K562 (cell line): Measurements from ENCODE around the gene HSD17B10. TPM values are rescaled to one million over a fixed set of nuclear protein-coding genes. Genes with fewer than 3 reads are reported as not detected.

Source experiments
- ATAC-seq: fragments of 200-7000 bp; cut with Tn5 transposase; 3 replicates; pipeline ENCODE4 v1.9.1; 2020; ENCODE audit warnings: moderate library complexity
- BruUV-seq: library from RNA; stranded (reverse); fragments of 400-500 nt; replicated peaks from 2 replicates; lab custom pipeline; 2021; lab: Mats Ljungman, UMichigan
- CTCF ChIA-PET: fragments of 300-600 bp; formaldehyde crosslinking; extraction: SDS; loops from one replicate; lab custom pipeline; 2021; ENCODE audit warnings: low intra/inter-chr PET ratio; lab: Yijun Ruan, JAX
- POLR2A ChIA-PET: fragments of 300-600, 350-650 bp; sonication (Branson Sonifier 250); formaldehyde crosslinking; extraction: SDS; loops from one replicate; lab custom pipeline; 2021; ENCODE audit warnings: antibody characterized with exemption, inconsistent platforms; lab: Yijun Ruan, JAX
- DNase-seq, 4 experiments: peaks; one replicate each; pipeline versions ENCODE4 v3.0.0 to v3.0.0-alpha.2; 2011 to 2018; ENCODE audit warnings: low spot score in 3 of 4, mixed read lengths in 3 of 4; ENCODE audit errors: extremely low read depth in 1 of 4
- FAIRE-seq: peaks from 2 replicates; lab custom pipeline; 2011; peaks lifted over from hg19 to GRCh38; lab: Jason Lieb, UNC
- H2AFZ ChIP-seq: 2 replicates; pipeline ENCODE4 v1.6.0; 2011; ENCODE audit warnings: low read depth, low read length, control low read depth, inconsistent platforms
- H3K27ac ChIP-seq: fragments of 200-600 bp; 3 replicates; pipeline ENCODE4 v1.8.0; 2011; ENCODE audit warnings: low read depth, mild to moderate bottlenecking, control low read depth, inconsistent platforms, low read length, moderate library complexity, mixed read lengths; ENCODE audit errors: extremely low read depth
- H3K27me3 ChIP-seq, 2 experiments: fragments of 300-600 bp in 1 of 2; 2 replicates in 1 of 2; 3 replicates in 1 of 2; pipeline versions ENCODE4 v1.6.0 to v1.8.0; 2011; ENCODE audit warnings: inconsistent platforms in 2 of 2, low read length in 2 of 2, mild to moderate bottlenecking in 1 of 2, mixed read lengths in 1 of 2, moderate library complexity in 1 of 2; ENCODE audit not compliant: control insufficient read depth in 2 of 2, insufficient read depth in 2 of 2
- H3K36me3 ChIP-seq: fragments of 300-600 bp; 3 replicates; pipeline ENCODE4 v1.8.0; 2011; ENCODE audit warnings: mild to moderate bottlenecking, low read length, inconsistent platforms; ENCODE audit not compliant: control insufficient read depth, insufficient read depth
- H3K4me1 ChIP-seq, 2 experiments: fragments of 200-600 bp in 1 of 2; replicated peaks in 1 of 2; 2 replicates in 1 of 2; 3 replicates in 1 of 2; pipeline versions ENCODE4 v1.5.1 to v1.8.0; 2011; ENCODE audit warnings: inconsistent platforms in 2 of 2, low read length in 2 of 2, mild to moderate bottlenecking in 1 of 2, mixed read lengths in 1 of 2, moderate library complexity in 1 of 2; ENCODE audit not compliant: control insufficient read depth in 2 of 2, insufficient read depth in 2 of 2
- H3K4me2 ChIP-seq: 2 replicates; pipeline ENCODE4 v1.6.1; 2011; ENCODE audit warnings: low read length, control low read depth, inconsistent platforms, mixed read lengths; ENCODE audit not compliant: insufficient read depth
- H3K4me3 ChIP-seq: fragments of 200-600 bp; sonication (generic), shearing (Covaris generic); 2 replicates; pipeline ENCODE4 v1.5.1; 2016; ENCODE audit warnings: control low read depth, inconsistent platforms
- H3K79me2 ChIP-seq: fragments of 200-600 bp; 3 replicates; pipeline ENCODE4 v1.8.0; 2011; ENCODE audit warnings: low read length, inconsistent platforms; ENCODE audit not compliant: control insufficient read depth, insufficient read depth
- H3K9ac ChIP-seq, 2 experiments: 2 replicates each; pipeline versions ENCODE4 v1.6.0 to v1.6.1; 2011; ENCODE audit warnings: low read depth in 2 of 2, low read length in 2 of 2, control low read depth in 1 of 2, inconsistent platforms in 1 of 2, mild to moderate bottlenecking in 1 of 2, mixed read lengths in 1 of 2; ENCODE audit not compliant: insufficient read depth in 1 of 2
- H3K9me1 ChIP-seq: one replicate; pipeline ENCODE4 v1.6.0; 2011; ENCODE audit warnings: inconsistent platforms, mild to moderate bottlenecking, low read length, moderate library complexity; ENCODE audit not compliant: control insufficient read depth, insufficient read depth
- H3K9me3 ChIP-seq: replicated peaks from 2 replicates; pipeline ENCODE4 v1.5.1; 2011; ENCODE audit warnings: low read depth, low read length, inconsistent platforms; ENCODE audit not compliant: control insufficient read depth, insufficient read depth
- H4K20me1 ChIP-seq: replicated peaks from 2 replicates; pipeline ENCODE4 v1.6.1; 2011; ENCODE audit warnings: low read length, inconsistent platforms, mixed read lengths; ENCODE audit not compliant: control insufficient read depth, insufficient read depth
- CBX1 ChIP-seq: sonication (generic); IDR thresholded peaks from 2 replicates; pipeline ENCODE4 v1.6.1; 2016; ENCODE audit warnings: antibody characterized with exemption, low read depth, mild to moderate bottlenecking
- CC2D1A ChIP-seq: fragments of 450-650 bp; IDR thresholded peaks from 2 replicates; pipeline ENCODE4 v1.6.1; 2017; ENCODE audit warnings: mild to moderate bottlenecking
- CLOCK ChIP-seq: fragments of 250-450 bp; sonication (Bioruptor Pico); IDR thresholded peaks from 2 replicates; pipeline ENCODE4 v1.4.0; 2020; ENCODE audit warnings: mild to moderate bottlenecking, moderate library complexity, borderline replicate concordance
- DEAF1 ChIP-seq: fragments of 450-650 bp; formaldehyde crosslinking; IDR thresholded peaks from 2 replicates; pipeline ENCODE4 v1.4.0; 2020; ENCODE audit warnings: mild to moderate bottlenecking, moderate library complexity
- GMEB1 ChIP-seq: fragments of 250-450 bp; sonication (Bioruptor Pico); IDR thresholded peaks from 2 replicates; pipeline ENCODE4 v1.4.0; 2020; ENCODE audit warnings: mild to moderate bottlenecking
- NR1H2 ChIP-seq: sonication (generic); formaldehyde crosslinking; IDR thresholded peaks from 2 replicates; pipeline ENCODE4 v1.4.0; 2020; ENCODE audit warnings: mild to moderate bottlenecking, missing genetic modification reagents
- SAFB2 ChIP-seq: fragments of 200-400 bp; formaldehyde crosslinking; IDR thresholded peaks from 2 replicates; pipeline ENCODE4 v1.6.1; 2018; ENCODE audit warnings: borderline replicate concordance, low read length, low read depth, moderate library complexity; ENCODE audit not compliant: severe bottlenecking
- SPI1 ChIP-seq: IDR thresholded peaks from 2 replicates; pipeline ENCODE4 v1.6.1; 2011; ENCODE audit warnings: low read depth, low read length, control low read depth, borderline replicate concordance
- TCF15 ChIP-seq: fragments of 250-450 bp; sonication (Bioruptor Pico); IDR thresholded peaks from 2 replicates; pipeline ENCODE4 v1.8.0; 2022; ENCODE audit warnings: moderate library complexity, mild to moderate bottlenecking, inconsistent platforms
- TSC22D4 ChIP-seq: fragments of 450-650 bp; IDR thresholded peaks from 2 replicates; pipeline ENCODE4 v1.6.1; 2016; ENCODE audit warnings: missing genetic modification characterization, missing biosample characterization, control low read depth
- ZC3H11A ChIP-seq: IDR thresholded peaks from 2 replicates; pipeline ENCODE4 v1.6.1; 2012; ENCODE audit warnings: low read depth, low read length, improper control_type of control experiment
- ZFP1 ChIP-seq: fragments of 450-650 bp; formaldehyde crosslinking; IDR thresholded peaks from 2 replicates; pipeline ENCODE4 v1.4.0; 2020; ENCODE audit warnings: mild to moderate bottlenecking, mixed read lengths
- ZNF174 ChIP-seq: fragments of 250-450 bp; sonication (Bioruptor Pico); IDR thresholded peaks from 2 replicates; pipeline ENCODE4 v1.4.0; 2020; ENCODE audit warnings: mild to moderate bottlenecking
- ZNF395 ChIP-seq: fragments of 200-800 bp; sonication (Bioruptor generic); IDR thresholded peaks from 2 replicates; pipeline ENCODE4 v1.6.1; 2017; ENCODE audit warnings: missing genetic modification characterization, missing compliant biosample characterization
- WGBS: fragments of 100-300 bp; shearing (Covaris generic); methylation state at CpG from one replicate; pipeline ENCODE4 v1.1.6; 2016; ENCODE audit warnings: low coverage, mixed read lengths; ENCODE audit not compliant: insufficient coverage; ENCODE audit errors: missing lambda C conversion rate; 5-methylcytosine and 5-hydroxymethylcytosine counted together
- in situ Hi-C: fragments of 300-500 bp; cut with MboI; formaldehyde crosslinking; loops from 4 replicates; pipeline ENCODE4 v1.15.0; 2018; ENCODE audit warnings: inconsistent platforms, mixed read lengths
- intact Hi-C: fragments of 100-400 bp; cut with micrococcal nuclease; formaldehyde crosslinking; loops from 2 replicates; pipeline ENCODE4 v1.14.2; 2022
- polyA plus RNA-seq, 8 experiments: library from polyadenylated mRNA; depleted of rRNA in 4 of 8; stranded (reverse) in 5 of 8; unstranded in 3 of 8; fragments of >200 nt; fragmentation: Nextera tagmentation in 2 of 8; fragmentation: Illumina TruSeq in 1 of 8; extraction: Ambion mirVana in 2 of 8; extraction: Trizol in 1 of 8; gene quantifications; 2 replicates each; pipeline versions ENCODE4 v1.2.1 to v1.2.3, GENCODE V29; 2011 to 2014; ENCODE audit warnings: inconsistent platforms in 1 of 8, missing spikeins in 1 of 8
- total RNA-seq, 7 experiments: library from RNA; depleted of rRNA in 6 of 7; stranded (reverse); fragments of >200 nt in 6 of 7; fragmentation: Illumina TruSeq in 2 of 7; extraction: Trizol in 2 of 7; gene quantifications; 2 replicates each; pipeline versions ENCODE4 v1.2.1 to v1.2.3, GENCODE V29; 2011 to 2021; ENCODE audit warnings: low replicate concordance in 1 of 7

Gene HSD17B10
- total and polyA plus RNA-seq, 9 of the 15 experiments (the other 6 are each of a cell fraction or from before 2014, with no cell fraction given) = 45.3 to 221 (median 186) TPM

- peak; percentile 44; the same call in 1 of the 2 replicates for TF ChIP-seq DEAF1 (CRISPR knock-in tag)
- TF ChIP-seq ZNF174 = no peak
- TF ChIP-seq TCF15 (CRISPR knock-in tag) = no peak
Measured at GRCh38 chrX:53435997-53436396, 1.8 kb upstream of the HSD17B10 start (continued).

- Histone ChIP-seq H3K9me3 (no peaks in the 10 kb centered on the region), H3K4me3 (no peak overlapping the region), H3K4me1 (peaks cover 5% of the 10 kb centered on the region in 2 experiments; a peak in 3 of 5 replicates), H3K4me2 (no peak overlapping the region), H3K9ac (no peak overlapping the region), H4K20me1 (no peaks in the 10 kb centered on the region), H2AFZ (no peak overlapping the region), H3K36me3 (peaks cover 34% of the 10 kb centered on the region; the same call in 2 of the 3 replicates), H3K79me2 (peaks cover 11% of the 10 kb centered on the region), H3K27me3 (no peaks in the 10 kb centered on the region), H3K9me1 (no peaks in the 10 kb centered on the region), H3K27ac (no peak overlapping the region)
- no TSS peak for BruUV-seq
- ATAC-seq (no peak), FAIRE-seq (no peak), DNase-seq (no peak)
- intact Hi-C loops (no loop called here), in situ Hi-C loops (no loop called here)
- POLR2A ChIA-PET = interaction anchor here (0.5 to 0.6 kb wide), 2 partner anchors 8 to 183 kb away, joined by 3 read pairs; no protein-coding TSS in a partner anchor
- WGBS = 95% methylated on average over 5 of the region's 9 CpGs
- CTCF ChIA-PET = no interaction called here
- TF ChIP-seq CBX1 (no peak), SPI1 (no peak), CLOCK (CRISPR knock-in tag) (no peak), ZC3H11A (no peak), ZNF395 (CRISPR knock-in tag) (no peak), NR1H2 (CRISPR knock-in tag) (no peak), GMEB1 (CRISPR knock-in tag) (no peak), ZFP1 (CRISPR knock-in tag) (no peak), SAFB2 (no peak), TSC22D4 (tag) (no peak), CC2D1A (no peak)
Measured at GRCh38 chrX:53430231-53430630, 3.9 kb downstream of the HSD17B10 start.
